Endothelial cell of umbilical vein (primary cell): ENCODE data around the gene SPINT2. TPM values are rescaled to one million over a fixed set of nuclear protein-coding genes. Genes with fewer than 3 reads are reported as not detected.

Experiments
- BruUV-seq: library from RNA; stranded (reverse); fragments of 400-500 nt; replicated peaks from 2 replicates; lab custom pipeline; 2021; lab: Mats Ljungman, UMichigan
- CTCF ChIA-PET: fragments of 300-600, 350-600 bp; sonication (Branson Sonifier 250); formaldehyde crosslinking; loops from one replicate; lab custom pipeline; 2021; ENCODE audit warnings: antibody characterized with exemption, inconsistent platforms; lab: Charles Lee
- POLR2A ChIA-PET: fragments of 300-600, 350-600 bp; sonication (Branson Sonifier 250); formaldehyde crosslinking; loops from one replicate; lab custom pipeline; 2021; ENCODE audit warnings: antibody characterized with exemption, inconsistent platforms; lab: Charles Lee
- DNase-seq: peaks from one replicate; pipeline ENCODE4 v3.0.0-alpha.2; 2011; ENCODE audit warnings: low read depth, low spot score
- FAIRE-seq: peaks from 2 replicates; lab custom pipeline; 2011; peaks lifted over from hg19 to GRCh38; lab: Jason Lieb, UNC
- H2AFZ ChIP-seq: 2 replicates; pipeline ENCODE4 v1.6.0; 2012; ENCODE audit warnings: low read depth, low read length, control low read depth, inconsistent platforms
- H3K27ac ChIP-seq: 2 replicates; pipeline ENCODE4 v1.5.1; 2011; ENCODE audit warnings: low read depth, mild to moderate bottlenecking, control low read depth, low read length, moderate library complexity; ENCODE audit not compliant: insufficient read depth
- H3K27me3 ChIP-seq, 2 experiments: 2 replicates each; pipeline versions ENCODE4 v1.6.0 to v1.6.1; 2011; ENCODE audit warnings: low read length in 2 of 2, mixed read lengths in 1 of 2; ENCODE audit not compliant: control insufficient read depth in 2 of 2, insufficient read depth in 2 of 2
- H3K36me3 ChIP-seq, 2 experiments: 2 replicates in 1 of 2; 3 replicates in 1 of 2; pipeline ENCODE4 v1.5.1; 2011; ENCODE audit warnings: low read length in 2 of 2, mild to moderate bottlenecking in 1 of 2, moderate library complexity in 1 of 2; ENCODE audit not compliant: control insufficient read depth in 2 of 2, insufficient read depth in 2 of 2; ENCODE audit errors: extremely low read depth in 1 of 2
- H3K4me1 ChIP-seq: 3 replicates; pipeline ENCODE4 v1.5.1; 2011; ENCODE audit warnings: mild to moderate bottlenecking, low read length; ENCODE audit not compliant: control insufficient read depth, insufficient read depth; ENCODE audit errors: extremely low read depth
- H3K4me2 ChIP-seq: 2 replicates; pipeline ENCODE4 v1.6.1; 2011; ENCODE audit warnings: low read length, control low read depth, mixed read lengths; ENCODE audit not compliant: insufficient read depth
- H3K4me3 ChIP-seq, 3 experiments: fragments of 200-600 bp in 1 of 3; sonication (generic), shearing (Covaris generic) in 1 of 3; replicated peaks in 1 of 3; 2 replicates each; pipeline ENCODE4 v1.5.1; 2011 to 2016; ENCODE audit warnings: control low read depth in 3 of 3, low read length in 3 of 3, mild to moderate bottlenecking in 2 of 3, inconsistent platforms in 1 of 3, low read depth in 1 of 3, moderate library complexity in 1 of 3; ENCODE audit not compliant: insufficient read depth in 1 of 3
- H3K79me2 ChIP-seq: 2 replicates; pipeline ENCODE4 v1.6.0; 2012; ENCODE audit warnings: low read length, inconsistent platforms; ENCODE audit not compliant: control insufficient read depth, insufficient read depth
- H3K9ac ChIP-seq: replicated peaks from 2 replicates; pipeline ENCODE3; 2011; ENCODE audit warnings: low read length, control low read depth; ENCODE audit not compliant: insufficient read depth; ENCODE audit errors: extremely low read depth
- H3K9me1 ChIP-seq: replicated peaks from 3 replicates; pipeline ENCODE4 v1.6.0; 2011; ENCODE audit warnings: mild to moderate bottlenecking, low read length; ENCODE audit not compliant: control insufficient read depth, insufficient read depth; ENCODE audit errors: extremely low read depth
- H3K9me3 ChIP-seq: replicated peaks from 2 replicates; pipeline ENCODE4 v1.5.1; 2012; ENCODE audit warnings: low read length, inconsistent platforms; ENCODE audit not compliant: control insufficient read depth, insufficient read depth
- H4K20me1 ChIP-seq: replicated peaks from 2 replicates; pipeline ENCODE3; 2011; ENCODE audit warnings: mild to moderate bottlenecking, low read length; ENCODE audit not compliant: control insufficient read depth, insufficient read depth; ENCODE audit errors: extremely low read depth
- EZH2 ChIP-seq: IDR thresholded peaks from 2 replicates; pipeline ENCODE4 v1.6.1; 2012; ENCODE audit warnings: borderline replicate concordance, low read depth, mild to moderate bottlenecking, moderate library complexity, low read length, inconsistent platforms; ENCODE audit not compliant: severe bottlenecking
- FOS ChIP-seq: IDR thresholded peaks from 2 replicates; pipeline ENCODE4 v1.6.1; 2011; ENCODE audit warnings: mild to moderate bottlenecking, low read length, moderate library complexity, borderline replicate concordance; ENCODE audit not compliant: insufficient read depth
- GATA2 ChIP-seq: IDR thresholded peaks from 2 replicates; pipeline ENCODE4 v1.7.0; 2011; ENCODE audit warnings: low read depth, mild to moderate bottlenecking, moderate library complexity, mixed read lengths, low read length; ENCODE audit not compliant: insufficient read length, insufficient read depth
- JUN ChIP-seq: IDR thresholded peaks from 2 replicates; pipeline ENCODE4 v1.6.1; 2011; ENCODE audit warnings: borderline replicate concordance, low read depth; ENCODE audit not compliant: insufficient read length, insufficient read depth
- MYC ChIP-seq: IDR thresholded peaks from one replicate; pipeline ENCODE4 v1.6.1; 2011; ENCODE audit warnings: mild to moderate bottlenecking, low read depth, low read length
- POLR2A ChIP-seq: IDR thresholded peaks from 2 replicates; pipeline ENCODE4 v1.6.1; 2012; ENCODE audit warnings: low read depth, mild to moderate bottlenecking, control low read depth, low read length
- POLR2AphosphoS5 ChIP-seq: IDR thresholded peaks from 2 replicates; pipeline ENCODE4 v1.6.1; 2012; ENCODE audit warnings: low read depth, mild to moderate bottlenecking, control low read depth, low read length, moderate library complexity; ENCODE audit not compliant: insufficient read depth
- dilution Hi-C: fragments of 300-500 bp; cut with MboI; formaldehyde crosslinking; loops from one replicate; pipeline ENCODE4 v1.15.0; 2019; ENCODE audit warnings: low sequenced_read_pairs; ENCODE audit not compliant: extremely low pct_ligation_motif_present
- intact Hi-C: fragments of 100-400 bp; cut with micrococcal nuclease; formaldehyde crosslinking; loops from one replicate; pipeline ENCODE4 v1.10.0; 2022
- polyA plus RNA-seq, 4 experiments: library from polyadenylated mRNA; depleted of rRNA in 3 of 4; stranded (reverse) in 3 of 4; unstranded in 1 of 4; fragments of >200 nt; gene quantifications; 2 replicates each; pipeline versions ENCODE4 v1.2.1 to v1.2.3, GENCODE V29; 2011 to 2012; ENCODE audit warnings: missing spikeins in 1 of 4
- total RNA-seq: library from RNA; stranded (reverse); gene quantifications from 2 replicates; pipeline ENCODE4 v1.2.3, GENCODE V29; 2021
- TF ChIP-seq, protein P1 (sequence below): IDR thresholded peaks from 2 replicates; pipeline ENCODE4 v1.6.1; 2011; ENCODE audit not compliant: insufficient read depth, insufficient read length
- TF ChIP-seq, protein P2 (sequence below), 2 donors: IDR thresholded peaks; 1 replicate in 1 of 2; 2 replicates in 1 of 2; pipeline ENCODE4 v1.5.1; 2011; ENCODE audit warnings: low read length in 2 of 2, mild to moderate bottlenecking in 2 of 2, moderate library complexity in 2 of 2, control low read depth in 1 of 2, inconsistent platforms in 1 of 2, low read depth in 1 of 2; ENCODE audit not compliant: insufficient read depth in 1 of 2; ENCODE audit errors: extremely low read depth in 1 of 2

SPINT2 gene
- total and polyA plus RNA-seq, 2 donors (not counting 3 experiments of a cell fraction or from before 2014, with no cell fraction given): 28.9 to 46.6 TPM

DNA sequence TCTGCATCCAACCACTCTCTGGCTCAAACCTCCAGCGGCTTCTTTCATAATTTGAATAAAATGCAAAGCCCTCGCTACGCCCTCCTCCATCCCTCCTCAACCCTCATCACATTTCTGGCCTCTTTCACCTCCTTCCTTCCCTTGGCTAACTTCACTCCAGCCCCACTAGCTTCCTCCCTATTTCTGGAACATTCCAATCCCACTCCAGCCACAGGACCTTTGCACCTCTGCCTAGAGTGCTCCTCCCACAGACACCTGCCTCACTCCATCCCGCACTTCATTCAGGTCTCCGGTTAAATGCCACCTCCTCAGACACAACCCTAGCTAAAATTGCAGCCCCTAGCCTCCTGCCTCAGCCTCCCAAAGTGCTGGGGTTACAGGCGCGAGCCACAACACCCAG lies 32.5 kb upstream of the SPINT2 start:
- Histone ChIP-seq H4K20me1 (no peaks in the 10 kb centered on the region), H3K79me2 (no peaks in the 10 kb centered on the region), H2AFZ (no peak overlapping the region), H3K36me3 (no peaks in the 10 kb centered on the region), H3K9me3 (no peaks in the 10 kb centered on the region), H3K9me1 (no peaks in the 10 kb centered on the region), H3K4me1 (peaks cover 8% of the 10 kb centered on the region), H3K9ac (no peak overlapping the region), H3K4me3 (no peak overlapping the region), H3K4me2 (no peak overlapping the region), H3K27ac (no peak overlapping the region), H3K27me3 (peaks cover 9 to 14% of the 10 kb centered on the region in 2 experiments)
- CTCF ChIA-PET: interaction anchor here (2.4 kb wide), 1 partner anchor 329 kb away, joined by 12 read pairs; no protein-coding TSS in a partner anchor
- POLR2A ChIA-PET: no interaction called here
- no peak for DNase-seq
- no peak for TF ChIP-seq POLR2AphosphoS5
- no peak for TF ChIP-seq JUN
- no peak for TF ChIP-seq FOS
- TF ChIP-seq, protein P1, sequence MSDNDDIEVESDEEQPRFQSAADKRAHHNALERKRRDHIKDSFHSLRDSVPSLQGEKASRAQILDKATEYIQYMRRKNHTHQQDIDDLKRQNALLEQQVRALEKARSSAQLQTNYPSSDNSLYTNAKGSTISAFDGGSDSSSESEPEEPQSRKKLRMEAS: no peak
- TF ChIP-seq GATA2: no peak
- no peak for TF ChIP-seq POLR2A
- TF ChIP-seq EZH2: no peak
- TF ChIP-seq, protein P2, sequence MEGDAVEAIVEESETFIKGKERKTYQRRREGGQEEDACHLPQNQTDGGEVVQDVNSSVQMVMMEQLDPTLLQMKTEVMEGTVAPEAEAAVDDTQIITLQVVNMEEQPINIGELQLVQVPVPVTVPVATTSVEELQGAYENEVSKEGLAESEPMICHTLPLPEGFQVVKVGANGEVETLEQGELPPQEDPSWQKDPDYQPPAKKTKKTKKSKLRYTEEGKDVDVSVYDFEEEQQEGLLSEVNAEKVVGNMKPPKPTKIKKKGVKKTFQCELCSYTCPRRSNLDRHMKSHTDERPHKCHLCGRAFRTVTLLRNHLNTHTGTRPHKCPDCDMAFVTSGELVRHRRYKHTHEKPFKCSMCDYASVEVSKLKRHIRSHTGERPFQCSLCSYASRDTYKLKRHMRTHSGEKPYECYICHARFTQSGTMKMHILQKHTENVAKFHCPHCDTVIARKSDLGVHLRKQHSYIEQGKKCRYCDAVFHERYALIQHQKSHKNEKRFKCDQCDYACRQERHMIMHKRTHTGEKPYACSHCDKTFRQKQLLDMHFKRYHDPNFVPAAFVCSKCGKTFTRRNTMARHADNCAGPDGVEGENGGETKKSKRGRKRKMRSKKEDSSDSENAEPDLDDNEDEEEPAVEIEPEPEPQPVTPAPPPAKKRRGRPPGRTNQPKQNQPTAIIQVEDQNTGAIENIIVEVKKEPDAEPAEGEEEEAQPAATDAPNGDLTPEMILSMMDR (IDR thresholded peaks at IDR 0.05; ENCODE audit: extremely low read depth in 1 of 2, insufficient read depth in 1 of 2, low read depth in 1 of 2, low read length in 2 of 2): no peak
- no peak for TF ChIP-seq MYC
- no peak for FAIRE-seq
- dilution Hi-C loops: no loop called here
- BruUV-seq: no TSS peak
- intact Hi-C loops: loop anchor here (5.0 to 10.0 kb wide), 2 partner anchors 155 to 403 kb away; partner anchors contain the start of genes GGN and SPRED3
